NOMO-1 (cell line): Measurements from ENCODE around the gene FRYL.
A peak's percentile ranks its signal among the peaks of the same experiment; 100 is the strongest.
"Not testable (repeated sequence)": the region's sequence is repeated elsewhere in the genome, so short reads cannot be mapped to it uniquely, and the experiment has no call there.

Experiments
- DNase-seq, 2 experiments: peaks; one replicate each; lab custom pipeline; 2025; ENCODE audit not compliant: unreplicated experiment in 2 of 2; lab: John Stamatoyannopoulos, UW

The FRYL gene

DNA sequence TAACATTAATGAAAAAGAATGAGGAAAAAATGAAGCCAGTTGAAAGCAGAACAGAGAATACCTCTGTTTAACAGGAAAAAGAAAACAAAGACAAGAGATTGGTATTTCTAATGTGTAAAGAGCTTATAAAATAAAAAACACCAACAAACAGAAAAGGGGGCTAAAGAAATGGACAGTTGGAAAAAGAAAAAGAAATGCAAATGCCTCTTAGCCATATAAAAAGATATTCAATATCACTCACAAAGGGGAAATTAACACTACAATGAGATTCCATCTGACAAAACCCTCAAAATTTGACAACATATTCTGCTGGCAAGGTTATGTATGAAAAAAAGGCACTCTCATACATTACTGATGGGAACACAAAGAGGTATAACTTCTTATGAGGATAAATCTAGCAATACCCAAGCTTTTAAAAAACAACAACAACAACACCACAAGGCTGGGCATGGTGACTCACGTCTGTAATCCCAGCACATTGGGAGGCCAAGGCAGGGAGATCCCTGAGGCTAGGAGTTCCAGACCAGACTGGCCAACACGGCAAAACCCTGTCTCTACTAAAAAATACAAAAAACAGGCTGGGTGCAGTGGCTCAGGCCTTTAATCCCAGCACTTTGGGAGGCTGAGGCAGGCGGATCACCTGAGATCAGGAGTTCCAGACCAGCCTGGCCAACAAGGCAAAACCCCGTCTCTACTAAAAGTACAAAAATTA, 75.8 kb downstream of the FRYL start:
- no peak for DNase-seq

- DNase-seq, result no peak
Measured at GRCh38 chr4:48699475-48699874, 80.6 kb downstream of the FRYL start.

DNA sequence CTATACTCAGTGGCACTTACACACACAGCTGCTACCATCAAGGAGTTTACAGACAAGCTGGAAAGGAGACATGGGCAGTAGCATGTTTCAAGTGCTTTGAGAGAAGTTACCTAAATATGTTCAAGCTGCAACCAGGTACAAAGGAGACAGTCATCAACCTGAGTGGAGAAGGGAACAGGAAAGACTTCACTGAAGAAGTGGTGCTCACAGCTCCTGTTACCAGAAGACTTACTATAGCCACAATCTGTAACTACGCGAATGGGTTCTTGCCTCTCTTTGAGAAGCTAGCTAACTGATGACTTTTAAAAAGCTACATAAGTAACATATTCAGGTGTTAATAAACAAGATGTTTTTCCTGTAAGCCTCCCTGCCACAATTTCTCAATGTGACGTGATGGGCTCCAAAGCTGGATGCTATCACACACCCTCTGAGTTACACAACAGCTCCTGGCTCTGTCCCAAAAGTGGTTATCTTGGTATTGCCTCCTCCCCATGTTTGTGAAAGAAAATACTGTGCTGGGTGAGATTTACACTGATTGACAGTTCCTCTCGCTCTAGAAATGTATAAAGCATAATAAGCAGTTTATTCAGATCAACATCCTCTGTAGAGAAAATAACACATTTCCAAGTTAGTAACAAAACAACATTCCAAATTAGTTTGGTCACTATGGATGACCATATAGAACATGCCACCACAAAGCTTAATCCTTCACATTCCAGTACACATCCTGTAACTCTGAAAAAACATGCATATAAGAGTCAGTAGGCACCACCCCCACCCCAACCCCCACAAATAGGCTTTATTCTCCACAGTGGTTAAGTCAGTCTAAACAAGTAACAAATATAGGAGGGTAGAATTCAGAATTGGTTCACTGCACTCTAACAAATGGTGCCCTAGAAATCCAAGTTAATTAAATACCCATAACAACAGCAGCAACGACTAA, 81.8 kb downstream of the FRYL start:
- DNase-seq, result peak; percentile 18 to 19

GRCh38 chr4:48697516-48697915, 82.6 kb downstream of the FRYL start:
- DNase-seq, result not testable (repeated sequence)

GRCh38 chr4:48694824-48695223, 85.3 kb downstream of the FRYL start:
- DNase-seq, result no peak

DNA sequence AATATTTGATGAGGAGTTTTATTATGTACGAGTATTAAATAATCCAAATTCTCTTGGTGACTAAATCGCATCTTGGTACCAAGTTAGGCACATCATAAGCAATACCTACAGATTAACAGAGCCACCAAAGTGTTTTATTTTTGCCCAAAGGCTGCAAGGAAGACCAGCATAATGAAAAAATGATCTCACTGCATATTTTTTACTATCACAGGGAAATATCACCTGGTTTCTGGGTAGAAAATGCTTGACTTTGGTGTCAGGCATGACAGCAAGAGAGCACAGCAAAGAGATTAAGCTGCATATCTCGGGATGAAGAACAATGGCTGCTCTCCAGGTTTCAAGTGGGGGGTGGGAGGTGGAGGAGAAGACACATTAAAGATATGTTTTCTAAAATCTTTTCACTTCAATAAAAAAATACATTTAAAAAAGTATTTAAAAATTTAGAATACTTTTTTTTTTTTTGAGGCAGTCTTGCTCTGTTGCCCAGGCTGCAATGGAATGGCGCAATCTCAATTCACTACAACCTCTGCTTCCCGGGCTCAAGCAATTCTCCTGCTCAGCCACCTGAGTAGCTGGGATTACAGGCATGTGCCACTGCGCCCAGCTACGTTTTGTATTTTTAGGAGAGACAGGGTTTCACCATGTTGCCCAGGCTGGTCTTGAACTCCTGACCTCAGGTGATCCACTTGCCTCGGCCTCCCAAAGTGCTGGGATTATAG, 86.1 kb downstream of the FRYL start:
- no peak for DNase-seq

DNA sequence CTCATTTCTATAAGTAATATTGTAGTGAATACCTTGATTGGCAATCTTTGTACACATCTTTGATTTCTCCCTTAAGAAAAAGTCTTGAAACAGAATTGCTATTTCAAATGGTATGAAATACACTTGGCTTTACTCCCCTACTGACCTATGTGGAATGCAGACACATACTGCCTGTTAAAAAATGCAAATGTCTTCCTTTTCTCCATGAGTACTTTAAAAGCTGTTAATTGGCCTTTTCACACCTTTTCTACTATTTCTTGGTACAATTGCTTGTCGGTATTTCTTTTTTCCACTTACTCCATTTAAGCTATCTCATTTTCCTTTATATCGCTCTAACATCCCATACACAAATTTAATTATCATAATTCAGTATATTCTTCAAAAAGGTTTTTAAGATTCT, 87.2 kb downstream of the FRYL start:
- DNase-seq, result no peak

DNA sequence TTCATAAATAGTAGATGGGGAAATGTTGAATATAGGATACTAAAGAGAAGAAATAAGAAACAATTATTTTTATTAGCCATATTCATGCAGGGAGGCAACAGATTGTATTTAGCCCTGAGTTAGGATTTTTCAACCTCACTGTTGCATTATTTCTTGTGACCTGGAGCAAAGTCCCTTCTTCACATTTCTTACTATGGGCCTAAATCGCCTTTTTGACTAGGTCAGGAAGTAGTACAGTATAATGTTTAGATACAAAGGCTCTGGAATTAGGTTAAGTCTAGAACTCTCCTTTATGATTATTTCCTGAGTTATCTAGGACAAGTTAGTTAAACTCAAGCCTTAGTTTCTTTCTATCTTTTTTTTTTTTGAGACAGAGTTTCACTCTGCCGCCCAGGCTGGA, 88.0 kb downstream of the FRYL start:
- no peak for DNase-seq

- DNase-seq, result no peak
Measured at GRCh38 chr4:48688953-48689352, 91.1 kb downstream of the FRYL start.

DNA sequence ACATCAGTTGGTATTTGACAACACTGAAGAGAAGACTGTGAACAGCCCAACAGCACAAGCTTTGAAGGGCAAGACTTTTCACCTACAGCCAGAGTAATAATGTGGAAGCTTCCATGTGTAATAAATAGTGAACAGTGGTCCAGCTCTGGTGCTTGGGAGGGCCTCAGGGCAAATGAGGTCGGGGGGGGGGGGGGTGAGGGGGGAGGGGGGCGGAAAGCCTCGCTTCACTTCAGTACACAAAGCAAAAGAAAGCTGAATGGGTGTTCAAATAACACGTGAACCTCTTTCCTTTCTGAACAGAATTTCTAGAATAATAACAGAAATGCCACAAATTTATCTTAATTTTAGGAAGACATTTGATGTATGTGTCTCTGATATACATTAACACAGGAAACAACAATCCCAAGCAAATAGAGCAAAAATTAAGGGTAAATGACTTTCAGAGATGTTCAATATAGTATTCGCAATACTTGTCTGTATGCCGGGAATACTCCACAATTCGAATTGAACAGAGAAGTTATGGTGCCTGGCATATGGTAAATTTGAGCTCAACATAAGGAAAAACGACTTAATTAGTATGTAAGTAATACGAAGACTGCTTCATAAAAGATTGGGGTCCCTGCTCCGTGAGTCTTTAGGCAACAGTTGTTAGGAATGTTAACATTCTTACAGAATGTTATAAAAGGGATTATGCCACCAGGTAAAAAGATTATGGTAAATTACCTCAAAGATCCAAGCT, 92.6 kb downstream of the FRYL start:
- DNase-seq, result no peak

DNA sequence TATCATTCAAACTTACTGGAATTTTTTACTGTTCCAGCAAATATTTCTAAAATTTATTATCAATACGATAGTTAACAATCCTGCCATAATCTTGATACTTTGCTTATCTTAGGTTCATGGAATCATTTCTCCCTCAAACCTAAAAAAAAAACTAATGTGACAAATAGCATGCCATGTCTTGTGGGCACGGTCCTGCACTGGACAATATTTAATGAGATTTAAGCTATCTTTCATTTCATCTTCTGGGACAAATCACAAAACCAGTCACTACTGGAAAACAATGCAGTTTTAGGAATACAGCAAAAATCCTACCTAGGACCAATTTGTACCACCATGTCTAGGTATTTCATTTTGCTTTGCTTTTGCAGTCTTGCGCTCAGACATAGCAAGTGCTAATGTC, 93.7 kb downstream of the FRYL start:
- no peak for DNase-seq

- peak; percentile 15 to 86 for DNase-seq
Measured at GRCh38 chr4:48683784-48684666, 96.1 kb downstream of the FRYL start.

DNA sequence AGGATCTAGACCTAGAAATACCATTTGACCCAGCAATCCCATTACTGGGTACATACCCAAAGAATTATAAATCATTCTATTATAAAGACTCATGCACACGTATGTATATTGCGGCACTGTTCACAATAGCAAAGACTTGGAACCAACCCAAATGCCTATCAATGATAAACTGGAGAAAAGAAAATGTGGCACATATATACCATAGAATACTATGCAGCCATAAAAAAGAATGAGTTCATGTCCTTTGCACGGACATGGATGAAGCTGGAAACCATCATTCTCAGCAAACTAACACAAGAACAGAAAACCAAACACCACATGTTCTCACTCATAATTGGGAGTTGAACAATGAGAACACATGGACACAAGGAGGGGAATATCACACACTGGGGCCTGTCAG, 97.2 kb downstream of the FRYL start:
- not testable (repeated sequence) for DNase-seq

DNA sequence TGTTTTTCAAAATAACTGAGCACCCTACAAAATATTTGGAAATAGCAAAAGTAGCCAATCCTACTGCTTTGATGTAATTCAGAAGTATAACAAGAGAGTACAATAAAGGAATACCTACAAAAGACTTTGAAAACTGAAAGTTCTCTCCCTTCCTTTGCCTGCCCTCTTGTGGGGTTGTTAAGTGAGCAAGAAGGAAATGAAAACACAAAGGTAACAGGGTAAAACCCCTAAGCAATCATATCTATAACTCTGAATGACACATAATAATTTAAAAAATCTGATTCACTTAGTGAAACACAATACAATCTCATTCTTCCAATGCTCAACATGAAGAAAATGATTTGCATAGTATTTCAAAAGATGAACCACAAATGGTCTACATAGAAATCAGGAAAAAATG, 98.2 kb downstream of the FRYL start:
- peak in 1 of 2 experiments; percentile 10 for DNase-seq

- no peak for DNase-seq
Measured at GRCh38 chr4:48680848-48681568, 99.1 kb downstream of the FRYL start.

GRCh38 chr4:48673537-48673936, 106.5 kb downstream of the FRYL start:
- DNase-seq, result no peak

GRCh38 chr4:48670587-48670986, 109.5 kb downstream of the FRYL start:
- no peak for DNase-seq

DNA sequence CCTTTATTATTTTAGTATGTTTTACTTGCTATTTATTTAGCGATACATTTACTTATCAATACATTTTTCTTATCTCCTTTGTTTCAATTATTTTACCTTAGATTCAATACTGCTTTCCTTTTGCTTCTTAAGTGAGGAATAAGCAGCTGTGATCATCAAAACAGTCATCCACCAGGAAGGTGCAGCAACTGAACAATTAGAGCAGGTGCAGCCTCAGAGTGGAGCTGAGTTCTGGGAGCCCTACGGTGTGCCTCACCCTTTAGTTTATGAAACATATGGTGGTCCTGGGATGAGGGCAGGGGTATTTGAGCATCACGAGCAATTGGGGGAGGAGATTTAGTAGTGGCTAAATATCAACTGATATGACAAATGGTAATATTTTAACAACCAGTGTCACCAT, 111.0 kb downstream of the FRYL start:
- DNase-seq, result no peak
